ENCODE data around the gene PNMT. TPM values are rescaled to one million over a fixed set of nuclear protein-coding genes. Genes with fewer than 3 reads are reported as not detected.

The PNMT gene
- total RNA-seq, 1 experiment from 2014 or later = 2.4 TPM

DNA sequence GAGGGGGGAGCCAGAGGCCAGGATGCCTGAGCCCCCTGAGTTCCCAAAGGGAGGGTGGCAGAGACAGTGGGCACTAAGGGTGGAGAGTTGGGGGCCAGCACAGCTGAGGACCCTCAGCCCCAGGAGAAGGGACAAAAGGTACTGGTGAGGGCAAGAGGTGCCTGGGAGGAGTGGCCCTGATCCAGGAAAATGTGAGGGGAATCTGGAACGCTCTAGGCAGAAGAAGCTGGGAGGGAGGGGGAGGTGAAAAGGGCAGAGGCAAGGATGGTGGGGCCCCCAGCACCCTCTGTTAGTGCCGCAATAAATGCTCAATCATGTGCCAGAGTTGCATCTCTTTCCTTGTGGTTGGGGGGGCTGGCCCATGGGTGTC is 2.0 kb upstream of the PNMT start:
- ChIA-PET POLR2A (interaction anchor here (0.6 kb wide), 1 partner anchor 35 kb away, joined by 6 read pairs; no protein-coding TSS in a partner anchor), CTCF (interaction anchor here (0.8 to 2.1 kb wide), 4 partner anchors 14 to 44 kb away, joined by 3 to 11 read pairs (median 4); no protein-coding TSS in a partner anchor)
- intact Hi-C loops (cut with micrococcal nuclease; ENCODE audit: unreplicated experiment) = no loop called here
- Histone ChIP-seq H3K27me3 (ENCODE audit: control insufficient read depth, insufficient read depth, low read length) (no peaks in the 10 kb centered on the region), H3K9me3 (ENCODE audit: control insufficient read depth, insufficient read depth, low read depth, low read length) (no peaks in the 10 kb centered on the region), H3K36me3 (ENCODE audit: control insufficient read depth, insufficient read depth, low read length) (no peaks in the 10 kb centered on the region), H3K4me1 (ENCODE audit: control insufficient read depth, insufficient read depth, low read length) (peaks cover 46% of the 10 kb centered on the region), H3K27ac (ENCODE audit: low read length) (peak overlapping the region; percentile 59; the same call in 1 of the 2 replicates), H3K4me3 (ENCODE audit: low read depth in 2 of 2, low read length in 2 of 2) (no peak overlapping the region)
- no peak for DNase-seq (ENCODE audit: low read depth, low spot score)
- TF ChIP-seq, protein P1, sequence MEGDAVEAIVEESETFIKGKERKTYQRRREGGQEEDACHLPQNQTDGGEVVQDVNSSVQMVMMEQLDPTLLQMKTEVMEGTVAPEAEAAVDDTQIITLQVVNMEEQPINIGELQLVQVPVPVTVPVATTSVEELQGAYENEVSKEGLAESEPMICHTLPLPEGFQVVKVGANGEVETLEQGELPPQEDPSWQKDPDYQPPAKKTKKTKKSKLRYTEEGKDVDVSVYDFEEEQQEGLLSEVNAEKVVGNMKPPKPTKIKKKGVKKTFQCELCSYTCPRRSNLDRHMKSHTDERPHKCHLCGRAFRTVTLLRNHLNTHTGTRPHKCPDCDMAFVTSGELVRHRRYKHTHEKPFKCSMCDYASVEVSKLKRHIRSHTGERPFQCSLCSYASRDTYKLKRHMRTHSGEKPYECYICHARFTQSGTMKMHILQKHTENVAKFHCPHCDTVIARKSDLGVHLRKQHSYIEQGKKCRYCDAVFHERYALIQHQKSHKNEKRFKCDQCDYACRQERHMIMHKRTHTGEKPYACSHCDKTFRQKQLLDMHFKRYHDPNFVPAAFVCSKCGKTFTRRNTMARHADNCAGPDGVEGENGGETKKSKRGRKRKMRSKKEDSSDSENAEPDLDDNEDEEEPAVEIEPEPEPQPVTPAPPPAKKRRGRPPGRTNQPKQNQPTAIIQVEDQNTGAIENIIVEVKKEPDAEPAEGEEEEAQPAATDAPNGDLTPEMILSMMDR (IDR thresholded peaks at IDR 0.05) = no peak
- TF ChIP-seq SIN3A (IDR thresholded peaks at IDR 0.05; ENCODE audit: borderline replicate concordance, insufficient read depth, low read depth, low read length) = no peak
- TF ChIP-seq TCF7L2 (IDR thresholded peaks at IDR 0.05; ENCODE audit: low read depth, low read length) = no peak
- no peak for TF ChIP-seq POLR2AphosphoS5 (IDR thresholded peaks at IDR 0.05; ENCODE audit: low read depth, low read length)
- TF ChIP-seq, protein P2, sequence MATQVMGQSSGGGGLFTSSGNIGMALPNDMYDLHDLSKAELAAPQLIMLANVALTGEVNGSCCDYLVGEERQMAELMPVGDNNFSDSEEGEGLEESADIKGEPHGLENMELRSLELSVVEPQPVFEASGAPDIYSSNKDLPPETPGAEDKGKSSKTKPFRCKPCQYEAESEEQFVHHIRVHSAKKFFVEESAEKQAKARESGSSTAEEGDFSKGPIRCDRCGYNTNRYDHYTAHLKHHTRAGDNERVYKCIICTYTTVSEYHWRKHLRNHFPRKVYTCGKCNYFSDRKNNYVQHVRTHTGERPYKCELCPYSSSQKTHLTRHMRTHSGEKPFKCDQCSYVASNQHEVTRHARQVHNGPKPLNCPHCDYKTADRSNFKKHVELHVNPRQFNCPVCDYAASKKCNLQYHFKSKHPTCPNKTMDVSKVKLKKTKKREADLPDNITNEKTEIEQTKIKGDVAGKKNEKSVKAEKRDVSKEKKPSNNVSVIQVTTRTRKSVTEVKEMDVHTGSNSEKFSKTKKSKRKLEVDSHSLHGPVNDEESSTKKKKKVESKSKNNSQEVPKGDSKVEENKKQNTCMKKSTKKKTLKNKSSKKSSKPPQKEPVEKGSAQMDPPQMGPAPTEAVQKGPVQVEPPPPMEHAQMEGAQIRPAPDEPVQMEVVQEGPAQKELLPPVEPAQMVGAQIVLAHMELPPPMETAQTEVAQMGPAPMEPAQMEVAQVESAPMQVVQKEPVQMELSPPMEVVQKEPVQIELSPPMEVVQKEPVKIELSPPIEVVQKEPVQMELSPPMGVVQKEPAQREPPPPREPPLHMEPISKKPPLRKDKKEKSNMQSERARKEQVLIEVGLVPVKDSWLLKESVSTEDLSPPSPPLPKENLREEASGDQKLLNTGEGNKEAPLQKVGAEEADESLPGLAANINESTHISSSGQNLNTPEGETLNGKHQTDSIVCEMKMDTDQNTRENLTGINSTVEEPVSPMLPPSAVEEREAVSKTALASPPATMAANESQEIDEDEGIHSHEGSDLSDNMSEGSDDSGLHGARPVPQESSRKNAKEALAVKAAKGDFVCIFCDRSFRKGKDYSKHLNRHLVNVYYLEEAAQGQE (IDR thresholded peaks at IDR 0.05; ENCODE audit: insufficient read depth in 1 of 2, low read depth in 2 of 2, low read length in 1 of 2) = no peak
- ATAC-seq = no peak
- BruUV-seq (replicated peaks) = no TSS peak
- in situ Hi-C loops (cut with HindIII; ENCODE audit: low pct_unique_long_range_greater_than_20kb, low sequenced_read_pairs) = no loop called here

DNA sequence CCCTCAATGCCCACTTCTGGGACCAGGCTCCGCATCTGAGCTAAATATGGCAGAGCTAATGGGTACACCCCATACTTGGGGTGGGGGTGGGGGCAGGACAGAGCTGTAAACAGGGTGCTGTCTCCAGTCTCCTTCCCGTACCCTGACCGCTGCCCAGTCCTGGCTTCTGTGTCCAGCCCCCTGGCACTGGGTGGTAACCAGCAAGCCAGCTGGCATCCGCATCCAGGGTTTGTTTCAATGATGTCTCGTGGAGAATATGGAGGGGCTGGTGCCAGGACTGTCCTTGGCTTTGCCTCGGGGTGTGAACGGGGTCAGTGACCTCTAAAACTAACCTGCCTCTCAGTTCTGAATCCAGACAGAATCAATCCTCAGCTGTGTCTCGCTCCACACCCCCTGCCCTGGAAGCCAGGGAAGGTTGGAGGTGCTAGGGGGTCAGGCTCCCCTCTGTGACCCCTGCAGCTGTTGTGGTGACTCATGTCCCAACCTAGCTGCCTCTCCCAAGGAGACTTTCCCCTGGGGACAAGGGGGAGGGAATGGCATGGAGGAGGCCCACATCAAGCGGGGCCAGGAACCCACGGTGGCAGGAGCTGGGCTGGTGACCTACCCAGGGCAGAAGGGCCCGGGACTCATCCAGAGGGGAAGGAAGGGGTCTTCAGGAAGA is 1.5 kb upstream of the PNMT start:
- TF ChIP-seq SIN3A (IDR thresholded peaks at IDR 0.05; ENCODE audit: borderline replicate concordance, insufficient read depth, low read depth, low read length) = no peak
- TF ChIP-seq, protein P1 (IDR thresholded peaks at IDR 0.05) = no peak
- no peak for TF ChIP-seq TCF7L2 (IDR thresholded peaks at IDR 0.05; ENCODE audit: low read depth, low read length)
- no peak for TF ChIP-seq POLR2AphosphoS5 (IDR thresholded peaks at IDR 0.05; ENCODE audit: low read depth, low read length)
- TF ChIP-seq, protein P2 (IDR thresholded peaks at IDR 0.05; ENCODE audit: insufficient read depth in 1 of 2, low read depth in 2 of 2, low read length in 1 of 2) = no peak
- intact Hi-C loops (cut with micrococcal nuclease; ENCODE audit: unreplicated experiment) (no loop called here), in situ Hi-C loops (cut with HindIII; ENCODE audit: low pct_unique_long_range_greater_than_20kb, low sequenced_read_pairs) (no loop called here)
- ATAC-seq (no peak), DNase-seq (ENCODE audit: low read depth, low spot score) (no peak)
- ChIA-PET CTCF (interaction anchor here (0.7 to 2.1 kb wide), 5 partner anchors 14 to 54 kb away, joined by 3 to 11 read pairs (median 4); no protein-coding TSS in a partner anchor), POLR2A (interaction anchor here (0.5 to 0.7 kb wide), 3 partner anchors 18 to 218 kb away, joined by 3 to 16 read pairs (median 3); no protein-coding TSS in a partner anchor)
- H3K4me3 ChIP-seq (ENCODE audit: low read depth in 2 of 2, low read length in 2 of 2) = no peak overlapping the region
- no peaks in the 10 kb centered on the region for H3K9me3 ChIP-seq (ENCODE audit: control insufficient read depth, insufficient read depth, low read depth, low read length)
- H3K4me1 ChIP-seq (ENCODE audit: control insufficient read depth, insufficient read depth, low read length) = peaks cover 46% of the 10 kb centered on the region
- H3K27ac ChIP-seq (ENCODE audit: low read length) = peak overlapping the region; percentile 32; the same call in 1 of the 2 replicates
- no peaks in the 10 kb centered on the region for H3K27me3 ChIP-seq (ENCODE audit: control insufficient read depth, insufficient read depth, low read length)
- no TSS peak for BruUV-seq (replicated peaks)
- H3K36me3 ChIP-seq (ENCODE audit: control insufficient read depth, insufficient read depth, low read length) = no peaks in the 10 kb centered on the region
